Adrenal gland (tissue), 12 donors: ENCODE data around the gene ROR1. TPM values are rescaled to one million over a fixed set of nuclear protein-coding genes. Genes with fewer than 3 reads are reported as not detected.

Experiments
- DNase-seq, 7 donors: peaks; one replicate each; pipeline ENCODE4 v3.0.0-alpha.2; 2019 to 2020
- H3K27ac ChIP-seq, 5 donors: fragments of 200-600 bp; sonication (generic) in 4 of 5; 1 replicate in 3 of 5; 2 replicates in 2 of 5; pipeline versions ENCODE4 v1.5.1 to v1.8.0; 2016 to 2020; ENCODE audit warnings: mild to moderate bottlenecking in 1 of 5
- H3K27me3 ChIP-seq: fragments of 200-600 bp; 2 replicates; pipeline ENCODE4 v1.8.0; 2021
- H3K36me3 ChIP-seq, 2 donors: fragments of 200-600 bp; replicated peaks in 1 of 2; 1 replicate in 1 of 2; 2 replicates in 1 of 2; pipeline versions ENCODE4 v1.5.1 to v1.8.0; 2018 to 2022
- H3K4me1 ChIP-seq, 2 donors: fragments of 200-600 bp; replicated peaks in 1 of 2; 1 replicate in 1 of 2; 2 replicates in 1 of 2; pipeline versions ENCODE4 v1.5.1 to v1.8.0; 2018 to 2021
- H3K4me3 ChIP-seq, 4 donors: fragments of 200-600 bp; sonication (generic) in 3 of 4; one replicate each; pipeline ENCODE4 v1.5.1; 2016 to 2018
- H3K9me3 ChIP-seq, 3 donors: fragments of 200-600 bp; sonication (generic) in 1 of 3; replicated peaks in 1 of 3; 1 replicate in 2 of 3; 2 replicates in 1 of 3; pipeline versions ENCODE4 v1.5.1 to v1.8.0; 2016 to 2021
- CTCF ChIP-seq, 6 experiments: fragments of 450-650 bp in 4 of 6; fragments of 200-600 bp in 2 of 6; sonication (generic) in 1 of 6; IDR thresholded peaks; 1 replicate in 5 of 6; 2 replicates in 1 of 6; pipeline versions ENCODE4 v1.5.1 to v1.8.0; 2016 to 2021; ENCODE audit warnings: antibody characterized with exemption in 6 of 6, mild to moderate bottlenecking in 2 of 6, moderate library complexity in 1 of 6
- POLR2A ChIP-seq, 2 donors: fragments of 450-650 bp; IDR thresholded peaks; one replicate each; pipeline ENCODE4 v1.6.1; 2017; ENCODE audit warnings: antibody characterized with exemption in 2 of 2, mild to moderate bottlenecking in 2 of 2, moderate library complexity in 1 of 2
- WGBS, 4 donors: extraction: QIAGEN DNeasy Blood & Tissue Kit in 2 of 4; methylation state at CpG; one replicate each; pipeline versions ENCODE4 v1.1.5 to v1.1.7; 2013 to 2017; 5-methylcytosine and 5-hydroxymethylcytosine counted together
- intact Hi-C, 2 donors: fragments of 100-400 bp; cut with DNase I; formaldehyde crosslinking; loops; one replicate each; pipeline versions ENCODE4 v1.14.1 to v1.15.0; 2022 to 2023
- polyA plus RNA-seq, 3 donors: library from polyadenylated mRNA; stranded (reverse); fragments of 200-250 nt in 2 of 3; fragments of 350-450 nt in 1 of 3; fragmentation: Illumina TruSeq in 1 of 3; extraction: RNeasy Lipid Tissue Mini Kit (QIAGEN cat#74804) in 1 of 3; gene quantifications; one replicate each; pipeline ENCODE4 v1.2.3, GENCODE V29; 2013 to 2014
- total RNA-seq, 9 donors: library from RNA; depleted of rRNA in 4 of 9; stranded (reverse); fragments of >200 nt in 4 of 9; fragments of 120-200 nt in 1 of 9; fragmentation: NEBNext Ultra II Directional in 1 of 9; extraction: Animal tissue kit (Norgen Biotek cat#: 25700) in 1 of 9; gene quantifications; one replicate each; pipeline versions ENCODE4 v1.1.0 to v1.2.4, GENCODE V29; 2013 to 2023
- donor health status: healthy with polysubstance abuse.
- donor health status: Bipolar disorder and iron deficiency.
- donor health status: DM: yes; HTN: yes; CAD: no.
- donor health status: DM: no; HTN: no; CAD: no.
- donor health status: DM: no; HTN: no; CAD: no.
- donor health status: DM: yes; HTN: yes; CAD: no.

Gene ROR1
- total and polyA plus RNA-seq, 12 donors: 0.54 to 4.6 (median 2.6) TPM

- intact Hi-C loops: no loop called here
- TF ChIP-seq POLR2A (IDR thresholded peaks at IDR 0.05) (no peak), CTCF (IDR thresholded peaks at IDR 0.05) (no peak)
- no peaks in the 10 kb centered on the region for H3K36me3 ChIP-seq
- no peak overlapping the region for H3K27ac ChIP-seq
- no peaks in the 10 kb centered on the region for H3K27me3 ChIP-seq
- no peaks in the 10 kb centered on the region for H3K9me3 ChIP-seq
- WGBS, 4 donors: 96 to 98% (median 98%) methylated on average over 3 of the region's 3 CpGs
- no peaks in the 10 kb centered on the region for H3K4me1 ChIP-seq
- H3K4me3 ChIP-seq: no peak overlapping the region
- no peak for DNase-seq
Measured at GRCh38 chr1:63859480-63860275, 85.9 kb downstream of the ROR1 start.

- Histone ChIP-seq H3K4me1 (no peaks in the 10 kb centered on the region), H3K4me3 (no peak overlapping the region), H3K9me3 (no peaks in the 10 kb centered on the region), H3K36me3 (no peaks in the 10 kb centered on the region), H3K27me3 (no peaks in the 10 kb centered on the region), H3K27ac (no peak overlapping the region)
- WGBS, 4 donors: 70 to 83% (median 79%) methylated on average over 6 of the region's 6 CpGs
- no peak for DNase-seq
- intact Hi-C loops: no loop called here
- no peak for TF ChIP-seq CTCF (IDR thresholded peaks at IDR 0.05)
- TF ChIP-seq POLR2A (IDR thresholded peaks at IDR 0.05): no peak
Measured at GRCh38 chr1:63861052-63861691, 87.4 kb downstream of the ROR1 start.

GRCh38 chr1:63863145-63863544, 89.3 kb downstream of the ROR1 start:
- Histone ChIP-seq H3K4me1 (no peaks in the 10 kb centered on the region), H3K9me3 (no peaks in the 10 kb centered on the region), H3K27me3 (no peaks in the 10 kb centered on the region), H3K36me3 (no peaks in the 10 kb centered on the region), H3K4me3 (no peak overlapping the region), H3K27ac (no peak overlapping the region)
- WGBS, 4 donors: 83 to 89% (median 87%) methylated on average over 3 of the region's 3 CpGs
- DNase-seq: no peak
- intact Hi-C loops: no loop called here
- TF ChIP-seq POLR2A (IDR thresholded peaks at IDR 0.05) (no peak), CTCF (IDR thresholded peaks at IDR 0.05) (no peak)

- H3K4me3 ChIP-seq: no peak overlapping the region
- H3K36me3 ChIP-seq: no peaks in the 10 kb centered on the region
- no peaks in the 10 kb centered on the region for H3K9me3 ChIP-seq
- TF ChIP-seq CTCF (IDR thresholded peaks at IDR 0.05): no peak
- TF ChIP-seq POLR2A (IDR thresholded peaks at IDR 0.05): no peak
- no peaks in the 10 kb centered on the region for H3K27me3 ChIP-seq
- no peaks in the 10 kb centered on the region for H3K4me1 ChIP-seq
- intact Hi-C loops: no loop called here
- WGBS, 4 donors: 71 to 96% (median 93%) methylated on average over 3 to 4 of the region's 4 CpGs
- H3K27ac ChIP-seq: no peak overlapping the region
- no peak for DNase-seq
Measured at GRCh38 chr1:63864224-63864641, 90.4 kb downstream of the ROR1 start.
